SH-SY5Y (cell line): ENCODE results near the gene MCCC2.

ENCODE experiments used
- GATA2 ChIP-seq: IDR thresholded peaks from 2 replicates; pipeline ENCODE4 v1.6.1; 2011; ENCODE audit warnings: mild to moderate bottlenecking, low read depth, low read length
- GATA3 ChIP-seq: IDR thresholded peaks from 2 replicates; pipeline ENCODE4 v1.6.1; 2011; ENCODE audit warnings: low read depth, mild to moderate bottlenecking, low read length, moderate library complexity

DNA sequence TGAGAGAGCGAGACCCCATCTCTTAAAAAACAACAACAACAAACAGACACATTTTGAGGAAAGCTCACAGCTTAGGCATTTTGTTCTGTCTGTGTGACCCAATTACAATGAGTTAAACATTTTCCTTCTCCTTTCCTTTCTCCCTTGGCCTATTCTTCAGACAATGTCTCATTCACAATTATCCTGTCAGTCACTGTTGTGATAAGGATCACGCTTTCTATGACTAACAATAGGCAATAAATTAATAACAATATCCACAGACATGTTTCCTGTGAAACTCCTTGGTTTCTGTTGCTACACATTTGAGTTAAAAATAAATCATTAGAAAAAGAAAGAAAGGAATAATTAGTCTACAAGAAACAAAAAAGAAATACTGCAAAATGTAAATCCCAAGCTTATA, 112.1 kb downstream of the MCCC2 start:
- no peak for TF ChIP-seq GATA2
- no peak for TF ChIP-seq GATA3
